Ecto neural progenitor cell (in vitro differentiated cells): Measurements from ENCODE around the gene PERP.
A peak's percentile ranks its signal among the peaks of the same experiment; 100 is the strongest.
"Not testable (repeated sequence)": the region's sequence is repeated elsewhere in the genome, so short reads cannot be mapped to it uniquely, and the experiment has no call there.

Experiments
- DNase-seq: peaks from one replicate; pipeline ENCODE4 v3.0.0-alpha.2; 2018; ENCODE audit warnings: low spot score

The PERP gene

DNA sequence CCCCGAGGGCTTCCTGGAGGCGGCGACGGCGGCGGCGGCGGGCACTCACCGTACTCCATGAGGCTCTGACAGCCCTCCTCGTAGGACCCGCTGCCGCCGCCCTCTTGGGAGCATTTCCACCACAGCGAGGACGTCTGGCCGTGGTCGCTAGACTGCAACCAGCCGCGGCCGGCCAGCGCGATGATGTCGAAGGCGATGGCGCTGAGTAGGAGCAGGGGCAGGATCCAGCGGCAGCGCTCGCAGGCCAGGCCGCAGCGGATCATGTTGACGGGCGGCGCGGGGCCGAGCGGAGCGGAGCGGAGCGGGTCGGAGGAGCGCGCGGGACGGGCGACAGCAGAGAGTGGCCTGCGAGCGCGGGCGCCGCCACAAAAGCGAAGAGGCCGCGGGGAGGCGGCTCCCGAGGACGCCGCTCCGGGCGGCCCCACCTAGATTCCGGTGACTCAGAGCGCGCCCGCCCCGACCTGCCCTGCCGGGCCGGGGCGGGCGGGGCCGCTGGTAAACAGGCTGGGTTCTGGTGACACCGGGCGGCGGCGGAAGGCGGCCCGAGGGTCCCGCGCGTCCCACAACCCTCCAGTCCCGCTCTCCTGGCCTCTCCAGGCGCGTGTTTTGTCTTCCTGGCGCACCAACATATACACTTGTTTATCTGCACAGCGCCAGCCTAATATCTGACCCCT is at the start of gene PERP:
Gene PERP (minus strand): TSS at position 342 of the 674 bp plus-strand sequence. CDS start 79 bp downstream, at position 263.
- DNase-seq: peak; percentile 76

DNA sequence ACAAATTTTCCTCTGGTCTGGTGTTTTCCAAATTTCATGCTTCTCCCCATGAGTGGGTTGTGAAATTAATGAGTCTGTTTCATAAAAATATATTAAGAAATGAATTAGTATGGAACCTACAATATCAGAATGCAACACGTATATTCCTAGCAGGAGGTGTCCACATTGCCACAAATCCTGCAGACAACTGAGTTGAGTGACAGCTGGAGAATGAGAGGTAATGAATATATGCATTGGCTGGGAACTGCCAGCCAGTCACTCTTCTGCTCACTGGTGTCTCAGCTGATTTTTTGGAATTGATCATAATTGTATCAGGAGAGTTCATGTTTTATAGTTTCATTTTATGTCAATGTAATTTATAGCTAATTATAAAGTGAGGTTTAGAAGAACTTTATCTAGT is 48.2 kb upstream of the PERP start:
- DNase-seq: no peak

DNA sequence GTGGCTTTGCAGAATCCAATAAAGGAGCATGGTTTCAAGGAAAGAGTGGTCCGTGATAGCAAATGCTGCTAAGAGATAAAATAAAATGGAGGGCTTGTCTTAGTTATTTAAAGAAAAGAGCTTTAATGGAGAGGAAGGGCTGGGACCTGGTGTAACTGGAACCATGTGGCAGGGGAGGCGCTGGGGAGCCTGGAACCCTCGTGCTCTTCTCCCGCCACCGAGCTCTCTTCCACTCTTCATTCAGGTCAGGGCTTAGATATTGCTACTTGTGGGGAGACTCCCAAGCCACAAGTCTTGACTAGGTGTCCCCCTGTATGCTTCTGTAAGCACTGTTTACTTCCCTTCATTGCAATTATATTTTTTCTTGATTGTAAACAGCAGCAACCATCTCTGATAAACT is 39.3 kb upstream of the PERP start:
- DNase-seq: no peak

DNA sequence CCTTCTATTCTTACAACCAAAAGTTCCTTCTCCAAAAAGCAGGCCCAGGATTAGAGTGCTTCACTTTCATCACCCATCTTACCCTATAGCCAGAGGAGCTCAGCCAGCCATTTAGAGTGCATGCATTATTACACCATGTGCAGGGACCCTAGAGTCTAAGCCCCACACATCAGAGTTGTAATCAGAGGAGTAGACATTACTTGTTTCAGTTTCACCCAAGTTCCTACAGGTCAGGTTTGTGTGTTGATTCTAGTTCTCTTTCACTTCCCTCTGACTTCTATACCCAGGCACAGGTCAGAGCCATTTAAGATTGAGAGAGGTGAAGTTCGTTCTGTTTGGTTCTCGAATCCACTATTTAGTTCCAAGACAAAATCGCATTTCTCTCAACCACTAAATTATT is 38.2 kb upstream of the PERP start:
- DNase-seq: no peak

DNA sequence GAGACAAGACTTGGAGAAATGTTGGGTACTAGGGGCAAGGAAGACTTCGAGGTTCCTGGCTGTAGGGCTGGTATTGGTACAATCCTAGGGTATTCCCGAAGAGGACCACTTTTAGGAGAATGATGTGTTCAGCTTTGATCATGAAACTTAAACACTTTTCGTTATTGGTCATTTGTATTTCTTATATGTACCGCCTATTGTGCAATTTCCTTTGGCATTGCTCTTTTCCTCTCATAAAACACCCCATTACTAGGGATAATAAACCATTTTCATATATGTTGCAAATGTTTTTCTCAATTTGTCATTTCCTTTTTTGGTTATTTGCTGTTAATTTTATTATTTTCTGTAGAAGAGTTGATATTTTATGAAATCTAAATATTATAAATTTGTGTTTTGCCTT is 35.6 kb upstream of the PERP start:
- no peak for DNase-seq

DNA sequence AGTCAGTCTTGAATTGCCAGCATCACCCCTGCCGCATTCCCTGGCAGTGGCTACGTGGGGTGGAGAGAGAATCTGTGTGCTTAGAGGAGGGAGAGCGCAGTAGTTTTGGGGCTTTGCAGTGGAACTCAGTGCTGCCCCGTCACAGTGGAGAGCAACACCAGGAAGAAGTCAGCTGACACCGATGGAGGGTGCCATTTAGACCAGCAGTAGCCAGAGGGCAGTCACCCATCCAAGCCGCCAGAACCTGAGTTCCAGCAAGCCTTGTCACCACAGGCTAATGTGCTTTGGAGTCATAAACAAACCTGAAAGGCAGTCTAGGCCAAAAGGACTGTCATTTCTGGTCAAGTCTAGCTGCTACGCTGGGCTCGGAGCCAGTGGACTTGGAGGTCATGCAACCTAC is 22.0 kb upstream of the PERP start:
- no peak for DNase-seq

DNA sequence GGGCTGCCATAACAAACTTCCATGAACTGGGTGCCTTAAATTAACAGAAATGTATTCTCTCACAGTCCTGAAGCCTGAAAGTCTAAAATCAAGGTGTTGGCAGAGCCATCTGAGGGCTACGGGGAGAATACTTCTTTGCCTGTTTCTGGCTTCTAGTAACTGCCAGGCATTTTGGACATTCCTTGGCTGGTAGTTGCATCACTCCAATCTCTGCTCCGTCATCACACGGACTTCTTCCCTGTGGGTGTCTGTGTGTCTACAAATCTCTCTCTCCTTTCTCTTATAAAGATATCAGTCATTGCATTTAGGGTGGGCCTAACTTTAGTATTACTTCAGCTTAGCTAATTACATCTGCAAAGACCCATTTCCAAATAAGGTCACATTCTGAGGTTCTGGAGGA is 20.9 kb upstream of the PERP start:
- DNase-seq: no peak

DNA sequence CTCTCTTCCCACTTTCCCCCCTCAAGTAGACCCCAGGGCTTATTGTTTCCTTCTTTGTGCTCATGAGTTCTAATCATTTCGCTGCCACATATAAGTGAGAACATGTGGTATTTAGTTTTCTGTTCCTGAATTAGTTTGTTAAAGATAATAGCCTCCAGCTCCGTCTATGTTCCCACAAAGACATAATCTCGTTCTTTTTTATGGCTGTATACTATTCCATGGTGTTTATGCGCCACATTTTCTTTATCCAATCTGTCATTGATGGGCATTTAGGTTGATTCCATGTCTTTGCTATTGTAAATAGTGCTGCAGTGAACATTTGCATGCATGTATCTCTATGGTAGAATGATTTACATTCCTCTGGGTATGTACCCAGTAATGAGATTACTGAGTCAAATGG is 16.9 kb upstream of the PERP start:
- no peak for DNase-seq

DNA sequence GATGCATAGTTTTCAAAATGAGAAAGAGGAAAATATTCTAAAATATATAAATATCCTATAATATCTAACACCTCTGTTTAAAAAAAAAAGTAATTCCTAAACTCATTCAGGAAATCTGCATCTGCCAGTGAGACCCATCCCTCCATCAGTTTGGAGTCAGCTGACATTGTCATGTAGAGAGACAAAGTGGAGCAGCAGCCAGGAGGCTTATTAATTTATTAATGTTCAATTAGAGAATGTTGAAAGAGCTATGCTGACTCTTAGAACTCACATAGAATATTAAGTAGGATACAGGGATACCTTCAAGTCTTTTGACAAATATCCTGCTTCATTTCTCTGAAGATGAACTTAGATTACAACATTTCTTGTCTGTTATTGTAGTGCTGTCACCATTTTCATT is 12.8 kb upstream of the PERP start:
- DNase-seq: no peak

DNA sequence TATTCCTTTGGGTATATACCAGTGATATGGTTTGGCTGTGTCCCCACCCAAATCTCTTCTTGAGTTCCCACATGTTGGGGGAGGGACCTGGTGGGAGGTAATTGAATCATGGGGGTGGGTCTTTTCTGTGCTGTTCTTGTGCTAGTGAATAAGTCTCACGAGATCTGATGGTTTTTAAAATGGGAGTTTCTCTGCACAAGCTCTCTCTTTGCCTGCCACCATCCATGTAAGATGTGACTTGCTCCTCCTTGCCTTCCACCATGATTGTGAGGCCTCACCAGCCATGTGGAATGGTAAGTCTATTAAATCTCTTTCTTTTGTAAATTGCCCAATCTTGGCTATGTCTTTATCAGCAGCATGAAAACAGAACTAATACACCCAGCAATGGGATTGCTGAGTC is 12.0 kb upstream of the PERP start:
- not testable (repeated sequence) for DNase-seq

DNA sequence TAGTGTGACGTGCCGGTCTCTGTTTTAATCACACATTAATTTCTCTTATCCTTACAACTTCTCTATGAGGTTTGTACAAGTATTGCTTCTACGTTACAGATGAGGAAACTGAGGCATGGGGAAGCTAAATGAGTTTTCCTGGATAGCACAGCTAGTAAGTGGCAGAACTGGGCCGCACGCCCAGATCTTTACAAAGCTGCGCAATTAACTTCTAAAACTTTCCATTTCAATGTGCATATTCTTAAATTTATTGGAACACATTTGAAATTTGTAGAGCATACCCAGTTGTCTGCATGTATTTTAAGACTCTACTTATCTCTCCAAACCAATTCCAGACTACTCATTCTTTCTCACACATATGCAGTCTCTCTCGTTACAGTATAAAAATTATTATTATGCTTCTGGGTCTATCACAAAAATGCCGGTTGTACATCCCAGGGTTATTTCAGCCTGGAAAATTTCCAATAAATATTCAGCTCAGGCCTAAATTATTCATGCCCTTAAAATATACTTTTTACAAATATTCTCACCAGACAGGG is 10.2 kb upstream of the PERP start:
- no peak for DNase-seq

DNA sequence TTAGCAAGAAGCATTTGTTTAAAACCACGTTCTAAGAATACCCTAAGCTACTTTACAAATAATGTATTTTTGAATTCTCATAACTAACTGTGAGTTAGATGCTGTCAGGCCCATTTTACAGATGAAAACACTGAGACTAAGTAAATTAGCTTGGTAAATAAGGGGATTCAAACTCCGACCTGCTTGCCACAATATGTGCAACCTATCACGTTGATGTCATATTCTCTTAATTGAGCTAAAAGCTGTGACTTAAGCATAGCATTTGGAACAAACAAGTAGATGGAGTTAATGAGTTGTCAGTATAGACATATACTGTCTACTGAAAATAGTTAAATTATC is 9.4 kb upstream of the PERP start:
- DNase-seq: no peak

DNA sequence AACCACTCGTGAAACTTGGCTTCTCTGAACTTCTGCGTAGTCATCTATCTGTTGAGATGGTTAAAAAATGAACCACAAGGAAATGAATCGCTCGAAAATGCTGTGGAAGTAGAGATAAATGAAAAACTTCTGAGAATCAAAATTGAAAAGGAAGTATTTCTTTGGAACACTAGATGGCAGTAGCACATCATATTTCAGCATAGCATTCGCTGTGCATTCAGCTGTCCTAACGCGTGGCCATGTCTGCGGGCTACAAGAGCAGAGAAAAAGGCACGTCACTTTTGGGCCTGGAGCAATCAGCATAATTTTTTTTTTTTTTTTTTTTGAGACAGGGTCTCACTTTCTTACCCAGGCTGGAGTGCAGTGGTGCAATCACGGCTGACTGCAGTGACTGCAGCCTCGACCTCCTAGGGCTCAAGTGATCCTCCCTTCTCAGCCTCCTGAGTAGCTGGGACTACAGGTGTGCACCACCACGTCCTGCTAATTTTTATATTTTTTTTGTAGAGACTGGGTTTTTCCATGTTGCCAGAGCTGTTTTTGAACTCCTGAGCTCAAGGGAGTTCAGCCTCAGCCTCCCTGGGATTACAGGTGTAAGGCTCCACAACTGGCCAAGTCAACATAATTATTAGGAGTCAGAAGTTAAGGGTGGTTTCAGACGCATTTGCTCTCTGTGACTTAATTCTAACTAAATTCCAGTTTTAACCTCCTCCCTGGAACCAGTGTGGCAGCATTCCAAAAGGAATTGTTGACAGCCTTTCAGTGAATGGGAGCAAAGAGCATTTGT is 8.8 kb upstream of the PERP start:
- no peak for DNase-seq

DNA sequence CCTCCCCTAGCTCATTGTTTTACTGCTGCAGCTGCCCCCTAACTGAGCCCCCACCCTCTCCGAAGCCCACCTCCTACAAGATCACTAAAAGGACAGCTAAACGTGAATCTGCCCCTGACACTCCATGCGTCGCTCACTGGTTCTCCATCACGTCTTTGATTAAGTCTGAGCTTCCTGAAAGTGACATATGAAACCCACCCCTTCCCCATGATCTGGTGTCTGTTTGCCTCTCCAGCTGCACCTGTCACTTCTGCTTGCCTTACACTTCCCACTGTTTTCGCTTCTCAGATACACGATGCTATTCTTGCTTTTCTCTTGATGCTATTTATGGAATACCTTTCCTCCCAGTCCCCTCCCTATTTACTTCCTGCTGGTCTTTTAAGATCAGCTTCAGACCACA is 8.0 kb upstream of the PERP start:
- no peak for DNase-seq

DNA sequence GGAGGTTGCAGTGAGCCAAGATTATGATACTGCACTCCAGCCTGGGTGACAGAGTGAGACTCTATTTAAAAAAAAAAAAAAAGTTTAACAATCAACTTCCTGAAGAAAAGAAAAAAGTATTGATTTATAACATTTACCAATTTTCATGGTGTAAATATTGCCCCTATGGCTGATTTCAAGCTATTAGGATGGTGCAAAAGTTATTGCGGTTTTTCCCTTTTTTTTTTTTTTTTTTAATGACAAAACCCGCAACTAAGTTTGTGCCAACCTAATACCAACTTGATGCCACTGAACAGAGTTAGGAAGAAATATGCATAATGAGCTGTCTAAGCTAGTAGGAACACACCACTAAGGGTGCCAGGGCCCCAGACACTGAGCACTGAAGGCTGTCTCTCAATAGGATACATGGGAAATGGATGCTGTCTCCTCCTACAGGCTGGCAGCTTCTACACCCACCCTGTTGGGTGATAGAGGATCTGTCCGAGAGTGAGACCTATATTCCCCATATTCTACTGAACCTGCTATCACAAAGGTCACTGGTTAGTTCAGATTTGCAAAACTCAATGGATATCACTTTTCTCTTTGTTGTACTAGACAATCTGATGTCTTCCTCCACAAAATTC is 6.5 kb upstream of the PERP start:
- no peak for DNase-seq

DNA sequence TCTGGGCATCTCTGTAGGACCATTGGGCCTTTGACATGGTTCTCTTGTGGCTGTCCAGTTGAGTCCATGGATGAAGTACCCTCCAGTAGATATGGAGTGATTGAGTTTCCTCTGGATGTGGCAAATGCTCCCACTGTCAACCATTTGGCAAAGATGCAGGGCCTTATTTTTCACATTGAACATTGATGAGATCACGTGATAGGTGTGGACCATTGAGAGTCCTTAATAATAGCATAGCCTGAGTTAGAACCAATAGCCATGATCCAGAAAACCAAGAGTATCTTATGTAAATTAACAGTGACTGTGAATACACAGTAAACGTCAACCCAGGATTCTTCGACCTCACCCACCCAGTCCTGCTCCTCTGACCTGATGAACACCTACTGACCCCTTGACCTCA is 3.0 kb upstream of the PERP start:
- no peak for DNase-seq

DNA sequence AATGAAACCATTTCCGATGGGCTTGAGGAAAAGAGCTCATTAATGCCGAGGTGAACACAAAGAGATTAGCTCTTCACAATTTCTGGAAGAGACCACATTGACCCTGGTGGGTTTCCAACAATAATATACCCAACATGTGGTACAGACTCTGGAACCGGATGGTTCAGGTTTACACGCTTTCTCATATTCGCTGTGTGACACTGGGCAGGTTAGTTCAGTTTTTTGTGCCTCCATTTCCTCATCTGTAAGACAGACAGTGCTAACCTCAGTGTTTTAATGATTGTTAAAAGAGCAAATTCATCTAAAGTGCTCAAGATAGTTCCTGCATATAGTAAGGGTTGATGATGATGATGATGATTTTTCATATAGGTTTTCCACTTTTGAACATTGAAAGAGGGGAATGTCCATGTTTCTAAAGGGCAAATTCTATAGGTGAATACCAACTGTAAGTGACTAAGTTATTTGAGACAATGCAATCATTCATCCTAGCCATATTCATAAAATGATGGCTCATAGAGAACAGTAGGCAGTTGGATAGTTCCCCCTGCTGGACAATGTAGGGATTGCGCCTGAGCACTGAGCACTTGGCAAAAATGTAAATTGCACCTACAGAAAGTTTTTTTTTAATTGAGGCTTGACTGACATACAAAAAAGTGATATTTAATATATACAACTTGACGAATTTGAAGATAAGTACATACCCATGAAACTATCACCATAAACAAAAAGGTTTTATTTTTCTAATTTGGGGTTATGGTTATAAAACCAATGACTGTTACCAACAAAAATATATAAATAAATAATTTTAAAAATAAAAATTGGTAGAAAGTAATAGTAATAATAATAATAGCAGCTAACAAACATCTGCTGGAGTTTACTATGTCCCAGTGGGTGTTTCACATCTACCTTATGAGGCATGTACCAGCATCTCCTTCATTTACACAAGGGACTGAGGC is 2.1 kb upstream of the PERP start:
- DNase-seq: peak; percentile 59

DNA sequence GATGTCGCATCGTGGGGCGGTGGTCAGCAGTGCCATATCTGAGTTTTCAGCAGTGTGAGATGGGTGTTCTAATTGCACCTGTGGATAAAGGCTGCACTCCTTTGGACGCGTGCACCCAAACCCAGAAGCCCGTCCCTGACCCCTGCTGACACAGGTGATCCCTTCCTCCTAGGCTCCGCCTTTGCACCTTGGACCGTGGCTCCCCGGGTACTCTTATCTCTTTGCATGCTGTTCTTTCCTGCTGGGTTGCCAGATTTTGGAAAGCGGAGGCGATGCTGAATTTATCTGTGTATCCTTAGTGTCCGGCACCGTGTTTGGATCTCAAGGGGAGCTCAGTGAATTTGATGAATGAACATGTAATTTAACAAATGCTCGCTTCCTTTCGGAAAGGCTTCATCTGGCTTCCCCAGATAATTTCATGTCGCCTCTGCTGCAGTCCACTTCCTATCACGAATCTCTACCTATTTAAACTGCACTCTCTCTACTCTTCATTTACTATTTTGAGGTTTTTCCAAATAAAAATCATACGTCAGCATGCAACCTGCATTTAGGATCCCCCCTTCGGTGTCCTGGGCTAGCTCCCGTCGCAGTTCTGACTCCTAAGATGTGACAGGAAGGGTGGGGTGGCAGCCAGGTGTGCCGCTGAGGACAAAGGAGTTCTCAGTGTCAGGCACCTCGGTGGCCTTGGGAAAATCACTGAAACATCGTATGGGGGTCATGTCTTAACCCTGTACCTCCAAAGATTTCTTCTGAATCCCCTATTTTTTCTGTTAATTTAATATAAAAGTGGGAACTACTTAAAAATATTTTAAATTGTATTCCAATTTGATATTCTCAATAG is 753 bp upstream of the PERP start:
- DNase-seq: no peak

DNA sequence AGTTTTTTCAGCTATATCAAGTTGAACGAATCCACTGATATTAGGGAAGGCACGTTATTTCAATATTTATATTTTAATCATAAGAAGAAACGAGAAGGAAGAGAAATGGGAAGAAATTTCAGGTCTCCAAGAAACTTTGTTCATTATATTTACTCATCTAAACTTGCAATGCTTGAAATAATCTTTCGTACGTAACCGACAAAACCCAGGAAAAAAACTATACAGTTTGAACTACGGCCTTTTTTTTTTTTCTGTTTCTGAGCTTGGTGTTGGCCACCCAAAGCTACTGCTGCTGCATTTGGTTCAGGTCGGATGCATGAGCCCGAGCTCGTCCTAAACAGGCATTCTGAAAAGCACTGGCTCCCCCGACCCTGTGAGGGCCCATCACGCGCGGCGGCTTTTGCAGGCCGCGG is 548 bp downstream of the PERP start:
- DNase-seq: no peak

DNA sequence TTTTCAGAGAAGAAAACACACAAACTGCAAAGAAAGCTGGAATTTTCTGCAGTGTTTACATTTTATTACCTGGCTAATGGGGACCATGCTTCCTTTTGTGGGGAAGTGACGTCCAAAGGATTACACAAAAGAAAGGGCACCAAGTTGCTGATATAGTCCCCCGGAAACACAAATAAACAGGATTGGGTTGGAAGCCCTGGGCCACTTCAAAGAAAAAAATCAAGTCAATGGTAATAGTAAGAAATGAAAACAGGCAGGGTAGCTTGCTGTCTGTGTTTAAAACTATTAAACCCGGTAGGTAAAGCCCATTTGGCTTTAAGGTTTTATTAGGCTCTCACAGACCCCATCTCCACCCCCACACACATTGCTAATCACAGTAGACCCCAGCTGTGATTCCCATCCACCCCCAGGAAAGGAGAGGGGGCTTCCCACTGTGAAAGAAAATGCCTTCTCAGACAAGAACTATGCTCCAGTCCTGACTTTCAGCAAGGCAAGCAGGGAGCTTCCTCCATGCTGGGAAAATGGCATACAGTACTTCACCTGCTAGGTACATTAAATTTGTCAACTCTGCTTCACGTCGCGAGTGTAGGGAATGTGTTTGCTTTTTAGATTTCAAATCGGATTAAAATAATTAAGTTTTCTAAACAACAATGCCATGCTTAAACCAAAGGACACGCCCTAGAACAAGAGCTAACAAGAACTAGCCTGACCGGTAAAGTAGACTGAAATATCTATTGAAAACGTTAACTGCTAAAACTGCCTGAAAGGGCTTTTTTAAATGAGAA is 1.1 kb downstream of the PERP start:
- DNase-seq: peak; percentile 67
